Calu3 (cell line): Measurements from ENCODE around the gene OXER1. TPM values are rescaled to one million over a fixed set of nuclear protein-coding genes. Genes with fewer than 3 reads are reported as not detected.

Experiments used
- BruUV-seq: library from RNA; stranded (reverse); fragments of 400-500 nt; replicated peaks from 2 replicates; lab custom pipeline; 2021; lab: Mats Ljungman, UMichigan
- CTCF ChIA-PET: fragments of 300-600 bp; sonication (Branson Sonifier 250); formaldehyde crosslinking; loops from one replicate; lab custom pipeline; 2022; ENCODE audit warnings: antibody characterized with exemption; lab: Charles Lee
- DNase-seq: peaks from one replicate; pipeline ENCODE4 v3.0.0; 2022
- H3K27ac Mint-ChIP-seq: one replicate; pipeline ENCODE4 v1.8.0; 2022; ENCODE audit warnings: mixed read lengths; ENCODE audit not compliant: unreplicated experiment
- H3K27me3 Mint-ChIP-seq: one replicate; pipeline ENCODE4 v1.8.0; 2022; ENCODE audit warnings: mixed read lengths; ENCODE audit not compliant: unreplicated experiment
- H3K36me3 Mint-ChIP-seq: one replicate; pipeline ENCODE4 v1.8.0; 2022; ENCODE audit warnings: mild to moderate bottlenecking, moderate library complexity, mixed read lengths; ENCODE audit not compliant: insufficient read depth, unreplicated experiment
- H3K4me1 Mint-ChIP-seq: one replicate; pipeline ENCODE4 v1.8.0; 2022; ENCODE audit warnings: mild to moderate bottlenecking, low read depth, mixed read lengths; ENCODE audit not compliant: unreplicated experiment
- H3K4me3 Mint-ChIP-seq: one replicate; pipeline ENCODE4 v1.8.0; 2022; ENCODE audit warnings: mild to moderate bottlenecking, low read depth, moderate library complexity, mixed read lengths; ENCODE audit not compliant: unreplicated experiment
- H3K9me3 Mint-ChIP-seq: one replicate; pipeline ENCODE4 v1.8.0; 2022; ENCODE audit warnings: low read depth, mixed read lengths; ENCODE audit not compliant: unreplicated experiment
- intact Hi-C: fragments of 100-400 bp; cut with micrococcal nuclease; formaldehyde crosslinking; loops from one replicate; pipeline ENCODE4 v1.10.0; 2022; ENCODE audit not compliant: unreplicated experiment
- total RNA-seq: library from RNA; stranded (reverse); gene quantifications from 2 replicates; pipeline ENCODE4 v1.2.3, GENCODE V29; 2022
- TF ChIP-seq, protein P1 (sequence below): fragments of 200-600 bp; IDR thresholded peaks from one replicate; pipeline ENCODE4 v1.8.0; 2022; ENCODE audit warnings: antibody characterized with exemption; ENCODE audit not compliant: unreplicated experiment

Gene OXER1
- total RNA-seq, 1 experiment from 2014 or later = 0.59 TPM

GRCh38 chr2:42787424-42787787 is 23.5 kb upstream of the OXER1 start:
- CTCF ChIA-PET = no interaction called here
- Mint-ChIP-seq H3K27ac (no peak overlapping the region), H3K27me3 (peaks cover 14% of the 10 kb centered on the region), H3K9me3 (no peaks in the 10 kb centered on the region), H3K36me3 (peaks cover 9% of the 10 kb centered on the region), H3K4me1 (peaks cover 8% of the 10 kb centered on the region), H3K4me3 (no peak overlapping the region)
- BruUV-seq = no TSS peak
- DNase-seq = no peak
- intact Hi-C loops = no loop called here
- TF ChIP-seq, protein P1, sequence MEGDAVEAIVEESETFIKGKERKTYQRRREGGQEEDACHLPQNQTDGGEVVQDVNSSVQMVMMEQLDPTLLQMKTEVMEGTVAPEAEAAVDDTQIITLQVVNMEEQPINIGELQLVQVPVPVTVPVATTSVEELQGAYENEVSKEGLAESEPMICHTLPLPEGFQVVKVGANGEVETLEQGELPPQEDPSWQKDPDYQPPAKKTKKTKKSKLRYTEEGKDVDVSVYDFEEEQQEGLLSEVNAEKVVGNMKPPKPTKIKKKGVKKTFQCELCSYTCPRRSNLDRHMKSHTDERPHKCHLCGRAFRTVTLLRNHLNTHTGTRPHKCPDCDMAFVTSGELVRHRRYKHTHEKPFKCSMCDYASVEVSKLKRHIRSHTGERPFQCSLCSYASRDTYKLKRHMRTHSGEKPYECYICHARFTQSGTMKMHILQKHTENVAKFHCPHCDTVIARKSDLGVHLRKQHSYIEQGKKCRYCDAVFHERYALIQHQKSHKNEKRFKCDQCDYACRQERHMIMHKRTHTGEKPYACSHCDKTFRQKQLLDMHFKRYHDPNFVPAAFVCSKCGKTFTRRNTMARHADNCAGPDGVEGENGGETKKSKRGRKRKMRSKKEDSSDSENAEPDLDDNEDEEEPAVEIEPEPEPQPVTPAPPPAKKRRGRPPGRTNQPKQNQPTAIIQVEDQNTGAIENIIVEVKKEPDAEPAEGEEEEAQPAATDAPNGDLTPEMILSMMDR = no peak

GRCh38 chr2:42786561-42787345 is 22.8 kb upstream of the OXER1 start:
- H3K27me3 Mint-ChIP-seq = peaks cover 13% of the 10 kb centered on the region
- no peak for DNase-seq
- peaks cover 3% of the 10 kb centered on the region for H3K36me3 Mint-ChIP-seq
- no peaks in the 10 kb centered on the region for H3K9me3 Mint-ChIP-seq
- CTCF ChIA-PET = interaction anchor here (0.6 kb wide), 1 partner anchor 640 kb away, joined by 3 read pairs; no protein-coding TSS in a partner anchor
- no peak overlapping the region for H3K27ac Mint-ChIP-seq
- peaks cover 8% of the 10 kb centered on the region for H3K4me1 Mint-ChIP-seq
- H3K4me3 Mint-ChIP-seq = no peak overlapping the region
- no TSS peak for BruUV-seq
- intact Hi-C loops = no loop called here
- TF ChIP-seq, protein P1 = no peak

- TF ChIP-seq, protein P1 = no peak
- DNase-seq = no peak
- Mint-ChIP-seq H3K4me1 (no peaks in the 10 kb centered on the region), H3K27me3 (no peaks in the 10 kb centered on the region), H3K4me3 (no peak overlapping the region), H3K9me3 (no peaks in the 10 kb centered on the region), H3K36me3 (no peaks in the 10 kb centered on the region), H3K27ac (no peak overlapping the region)
- CTCF ChIA-PET = no interaction called here
- intact Hi-C loops = no loop called here
- BruUV-seq = no TSS peak
These were observed 20.4 kb upstream of the OXER1 start for GRCh38 chr2:42784204-42784880.

DNA sequence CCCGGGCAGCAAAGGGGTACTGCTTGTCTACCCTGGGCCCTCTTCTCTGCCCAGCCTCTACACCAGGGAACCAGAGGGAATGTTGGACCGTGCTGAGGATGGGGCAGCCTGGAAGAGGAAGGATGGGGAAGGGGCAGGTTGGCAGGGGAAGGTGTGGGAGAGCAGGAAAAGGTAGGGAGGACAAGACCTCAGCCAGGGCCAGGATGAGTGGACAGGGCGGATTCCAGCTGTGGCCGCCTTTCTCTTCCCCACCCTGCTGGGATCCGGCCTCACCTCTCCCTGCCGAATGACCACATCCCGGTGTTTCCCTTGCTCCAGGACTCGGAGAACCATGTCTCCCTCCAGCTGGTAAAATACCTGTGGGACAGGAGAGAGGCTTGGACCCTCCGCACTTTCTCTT is 19.6 kb upstream of the OXER1 start:
- no peak for DNase-seq
- no TSS peak for BruUV-seq

More for the DNA sequence above, 19.6 kb upstream of the OXER1 start:
- intact Hi-C loops = no loop called here
- no peaks in the 10 kb centered on the region for H3K27me3 Mint-ChIP-seq
- no peaks in the 10 kb centered on the region for H3K36me3 Mint-ChIP-seq
- no peaks in the 10 kb centered on the region for H3K4me1 Mint-ChIP-seq
- TF ChIP-seq, protein P1 = no peak
- no peaks in the 10 kb centered on the region for H3K9me3 Mint-ChIP-seq
- H3K4me3 Mint-ChIP-seq = no peak overlapping the region
- CTCF ChIA-PET = no interaction called here
- no peak overlapping the region for H3K27ac Mint-ChIP-seq
